Mesenchymal stem cell (in vitro differentiated cells and primary cell): ENCODE results near the gene UTP18.

Experiments
- DNase-seq: peaks from one replicate; pipeline ENCODE4 v3.0.0-alpha.2; 2013
- H2AFZ ChIP-seq: one replicate; pipeline ENCODE4 v1.6.1; 2013; ENCODE audit warnings: low read depth, mild to moderate bottlenecking, control low read depth, inconsistent platforms, low read length, moderate library complexity
- H2AK5ac ChIP-seq: 2 replicates; pipeline ENCODE4 v1.6.1; 2013; ENCODE audit warnings: low read length, moderate library complexity, mild to moderate bottlenecking, inconsistent platforms; ENCODE audit not compliant: severe bottlenecking
- H2BK120ac ChIP-seq: one replicate; pipeline ENCODE4 v1.6.1; 2013; ENCODE audit warnings: low read depth, mild to moderate bottlenecking, inconsistent platforms, low read length, moderate library complexity
- H2BK12ac ChIP-seq, 2 experiments: one replicate each; pipeline ENCODE4 v1.6.1; 2013; ENCODE audit warnings: inconsistent platforms in 2 of 2, low read length in 2 of 2, mild to moderate bottlenecking in 2 of 2, moderate library complexity in 2 of 2, control low read depth in 1 of 2
- H2BK15ac ChIP-seq: one replicate; pipeline ENCODE4 v1.6.1; 2013; ENCODE audit warnings: mild to moderate bottlenecking, low read depth, inconsistent platforms; ENCODE audit not compliant: poor library complexity, severe bottlenecking
- H2BK5ac ChIP-seq: 2 replicates; pipeline ENCODE4 v1.6.1; 2013; ENCODE audit warnings: low read depth, mild to moderate bottlenecking, low read length, control low read depth, inconsistent platforms; ENCODE audit not compliant: poor library complexity, severe bottlenecking
- H3K14ac ChIP-seq, 2 experiments: one replicate each; pipeline ENCODE4 v1.6.1; 2013; ENCODE audit warnings: inconsistent platforms in 2 of 2, low read length in 2 of 2, control low read depth in 1 of 2, mild to moderate bottlenecking in 1 of 2, moderate library complexity in 1 of 2
- H3K18ac ChIP-seq, 2 experiments: one replicate each; pipeline ENCODE4 v1.6.1; 2013; ENCODE audit warnings: inconsistent platforms in 2 of 2, low read length in 2 of 2, control low read depth in 1 of 2, low read depth in 1 of 2, mild to moderate bottlenecking in 1 of 2
- H3K23ac ChIP-seq, 2 experiments: one replicate each; pipeline ENCODE4 v1.6.1; 2013; ENCODE audit warnings: inconsistent platforms in 2 of 2, low read length in 2 of 2, mild to moderate bottlenecking in 2 of 2, moderate library complexity in 2 of 2, control low read depth in 1 of 2
- H3K27ac ChIP-seq: 2 replicates; pipeline ENCODE4 v1.5.1; 2013; ENCODE audit warnings: mild to moderate bottlenecking, moderate library complexity, low read length, control low read depth, inconsistent platforms; ENCODE audit not compliant: poor library complexity, severe bottlenecking
- H3K27me3 ChIP-seq, 2 experiments: 2 replicates each; pipeline versions ENCODE4 v1.6.1 to v1.7.0; 2013; ENCODE audit warnings: low read length in 2 of 2, mild to moderate bottlenecking in 2 of 2, moderate library complexity in 2 of 2, control low read depth in 1 of 2, inconsistent platforms in 1 of 2; ENCODE audit not compliant: control insufficient read depth in 1 of 2, insufficient read depth in 1 of 2
- H3K36me3 ChIP-seq, 2 experiments: 2 replicates each; pipeline versions ENCODE4 v1.6.1 to v1.7.0; 2013; ENCODE audit warnings: low read length in 2 of 2, control low read depth in 1 of 2, inconsistent platforms in 1 of 2, low read depth in 1 of 2, mild to moderate bottlenecking in 1 of 2; ENCODE audit not compliant: insufficient read depth in 2 of 2, control insufficient read depth in 1 of 2
- H3K4ac ChIP-seq, 2 experiments: one replicate each; pipeline ENCODE4 v1.6.1; 2013; ENCODE audit warnings: inconsistent platforms in 2 of 2, low read length in 2 of 2, mild to moderate bottlenecking in 2 of 2, moderate library complexity in 2 of 2, control low read depth in 1 of 2, low read depth in 1 of 2
- H3K4me1 ChIP-seq: 2 replicates; pipeline ENCODE4 v1.6.1; 2013; ENCODE audit warnings: low read depth, low read length, control low read depth; ENCODE audit not compliant: control insufficient read depth, insufficient read depth
- H3K4me2 ChIP-seq: 2 replicates; pipeline ENCODE4 v1.6.1; 2013; ENCODE audit warnings: low read length, mild to moderate bottlenecking, inconsistent platforms; ENCODE audit not compliant: poor library complexity, severe bottlenecking
- H3K4me3 ChIP-seq, 2 experiments: 2 replicates each; pipeline versions ENCODE4 v1.5.1 to v1.7.0; 2013; ENCODE audit warnings: low read length in 2 of 2, mild to moderate bottlenecking in 2 of 2, control low read depth in 1 of 2, low read depth in 1 of 2; ENCODE audit not compliant: insufficient read depth in 1 of 2
- H3K79me1 ChIP-seq: replicated peaks from 2 replicates; pipeline ENCODE4 v1.6.1; 2013; ENCODE audit warnings: mild to moderate bottlenecking, control low read depth, low read length, inconsistent platforms; ENCODE audit not compliant: poor library complexity, severe bottlenecking
- H3K9ac ChIP-seq: 2 replicates; pipeline ENCODE4 v1.7.0; 2013; ENCODE audit warnings: mild to moderate bottlenecking, low read length, moderate library complexity
- H3K9me3 ChIP-seq: 2 replicates; pipeline ENCODE4 v1.7.0; 2013; ENCODE audit warnings: mild to moderate bottlenecking, low read length; ENCODE audit not compliant: control insufficient read depth
- H4K8ac ChIP-seq: one replicate; pipeline ENCODE4 v1.6.1; 2013; ENCODE audit warnings: inconsistent platforms, mild to moderate bottlenecking, low read length, moderate library complexity
- H4K91ac ChIP-seq: one replicate; pipeline ENCODE4 v1.6.1; 2013; ENCODE audit warnings: mild to moderate bottlenecking, low read length, inconsistent platforms
- WGBS: methylation state at CpG from one replicate; pipeline ENCODE4 v1.1.7; 2013; ENCODE audit warnings: mixed read lengths; 5-methylcytosine and 5-hydroxymethylcytosine counted together

UTP18 gene

GRCh38 chr17:51251010-51251409, 9.3 kb upstream of the UTP18 start:
- Histone ChIP-seq H4K8ac (no peak overlapping the region), H2AK5ac (no peak overlapping the region), H4K91ac (no peak overlapping the region), H3K18ac (no peak overlapping the region), H3K79me1 (peaks cover 22% of the 10 kb centered on the region), H3K36me3 (peaks cover 0 to 46% of the 10 kb centered on the region in 2 experiments), H2AFZ (no peak overlapping the region), H2BK12ac (no peak overlapping the region), H3K4ac (no peak overlapping the region), H2BK5ac (no peak overlapping the region), H3K4me3 (no peak overlapping the region), H3K4me1 (peaks cover 2% of the 10 kb centered on the region), H2BK120ac (no peak overlapping the region), H3K9ac (no peak overlapping the region), H3K14ac (no peak overlapping the region), H3K9me3 (no peaks in the 10 kb centered on the region), H3K23ac (no peak overlapping the region), H3K4me2 (no peak overlapping the region), H2BK15ac (no peak overlapping the region), H3K27ac (no peak overlapping the region), H3K27me3 (no peaks in the 10 kb centered on the region)
- no peak for DNase-seq

GRCh38 chr17:51255673-51256072, 4.7 kb upstream of the UTP18 start:
- H3K9ac ChIP-seq: no peak overlapping the region
- peaks cover 13% of the 10 kb centered on the region for H3K79me1 ChIP-seq
- no peak overlapping the region for H4K91ac ChIP-seq
- H3K23ac ChIP-seq: no peak overlapping the region
- no peak overlapping the region for H3K27ac ChIP-seq
- H2BK12ac ChIP-seq: no peak overlapping the region
- peaks cover 0 to 52% of the 10 kb centered on the region in 2 experiments for H3K36me3 ChIP-seq
- no peaks in the 10 kb centered on the region for H3K9me3 ChIP-seq
- no peak overlapping the region for H2BK15ac ChIP-seq
- WGBS: 95% methylated on average over 4 of the region's 6 CpGs
- no peak overlapping the region for H2BK5ac ChIP-seq
- no peak overlapping the region for H3K4me3 ChIP-seq
- no peak for DNase-seq
- H2AK5ac ChIP-seq: no peak overlapping the region
- H2AFZ ChIP-seq: no peak overlapping the region
- no peak overlapping the region for H4K8ac ChIP-seq
- H3K4me2 ChIP-seq: no peak overlapping the region
- peaks cover 3% of the 10 kb centered on the region for H3K4me1 ChIP-seq
- no peaks in the 10 kb centered on the region for H3K27me3 ChIP-seq
- H3K4ac ChIP-seq: no peak overlapping the region
- no peak overlapping the region for H2BK120ac ChIP-seq
- no peak overlapping the region for H3K14ac ChIP-seq
- H3K18ac ChIP-seq: no peak overlapping the region

DNA sequence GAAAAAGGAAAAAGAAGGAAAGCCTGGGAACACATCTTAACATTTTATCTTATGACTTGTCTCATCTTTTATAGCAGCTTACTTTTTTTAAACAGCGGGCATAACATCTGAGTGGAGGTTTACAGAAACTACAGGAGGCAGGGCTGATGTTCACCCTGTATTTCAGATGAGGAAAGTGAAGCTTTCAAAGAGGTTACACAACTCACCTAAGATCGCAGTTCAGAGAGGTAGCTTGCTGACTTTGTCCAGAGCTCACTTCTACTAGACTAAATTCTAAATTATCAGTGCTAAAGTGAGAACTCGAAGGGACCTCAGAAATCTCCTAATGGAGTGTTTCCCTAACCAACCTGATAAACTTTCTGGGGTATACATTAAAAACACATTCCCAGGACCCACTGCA, 4.2 kb upstream of the UTP18 start:
- Histone ChIP-seq H2BK5ac (no peak overlapping the region), H3K27ac (no peak overlapping the region), H2BK120ac (no peak overlapping the region), H3K14ac (no peak overlapping the region), H3K9ac (no peak overlapping the region), H4K91ac (no peak overlapping the region), H3K23ac (no peak overlapping the region), H3K4me2 (no peak overlapping the region), H2BK15ac (no peak overlapping the region), H3K4ac (no peak overlapping the region), H2AFZ (no peak overlapping the region), H3K18ac (no peak overlapping the region), H3K79me1 (peaks cover 13% of the 10 kb centered on the region), H3K27me3 (no peaks in the 10 kb centered on the region), H3K4me1 (peaks cover 3% of the 10 kb centered on the region), H2BK12ac (no peak overlapping the region), H3K36me3 (peaks cover 0 to 50% of the 10 kb centered on the region in 2 experiments), H3K4me3 (no peak overlapping the region), H2AK5ac (no peak overlapping the region), H3K9me3 (no peaks in the 10 kb centered on the region), H4K8ac (no peak overlapping the region)
- 100% methylated on average over 3 of the region's 3 CpGs for WGBS
- no peak for DNase-seq

GRCh38 chr17:51257150-51258081, 2.9 kb upstream of the UTP18 start:
- Histone ChIP-seq H2AK5ac (no peak overlapping the region), H2BK12ac (no peak overlapping the region), H3K4me3 (peak overlapping the region in 1 of 2 experiments; percentile 95), H3K27ac (no peak overlapping the region), H3K79me1 (peaks cover 5% of the 10 kb centered on the region), H2AFZ (no peak overlapping the region), H3K27me3 (no peaks in the 10 kb centered on the region), H3K36me3 (peaks cover 0 to 37% of the 10 kb centered on the region in 2 experiments), H4K8ac (no peak overlapping the region), H3K4me1 (peaks cover 6% of the 10 kb centered on the region), H3K4me2 (no peak overlapping the region), H2BK15ac (no peak overlapping the region), H3K14ac (no peak overlapping the region), H3K18ac (no peak overlapping the region), H3K23ac (no peak overlapping the region), H2BK5ac (no peak overlapping the region), H4K91ac (no peak overlapping the region), H2BK120ac (no peak overlapping the region), H3K9ac (peak overlapping the region; percentile 97), H3K9me3 (no peaks in the 10 kb centered on the region), H3K4ac (no peak overlapping the region)
- no CpG with 5 or more reads among the region's 3 CpGs for WGBS
- DNase-seq: peak; percentile 24
